NCI-H2196 (cell line): ENCODE results near the gene LAMB2.

Experiments used
- DNase-seq: peaks from one replicate; lab custom pipeline; 2025; ENCODE audit not compliant: unreplicated experiment; lab: John Stamatoyannopoulos, UW

LAMB2 gene

GRCh38 chr3:49161808-49162530 is 29.1 kb upstream of the LAMB2 start:
- DNase-seq, result no peak

- no peak for DNase-seq
These were observed 28.3 kb upstream of the LAMB2 start for GRCh38 chr3:49161197-49161596.

GRCh38 chr3:49158792-49159191 is 25.9 kb upstream of the LAMB2 start:
- DNase-seq, result no peak

GRCh38 chr3:49158103-49158709 is 25.4 kb upstream of the LAMB2 start:
- DNase-seq, result peak; percentile 35

DNA sequence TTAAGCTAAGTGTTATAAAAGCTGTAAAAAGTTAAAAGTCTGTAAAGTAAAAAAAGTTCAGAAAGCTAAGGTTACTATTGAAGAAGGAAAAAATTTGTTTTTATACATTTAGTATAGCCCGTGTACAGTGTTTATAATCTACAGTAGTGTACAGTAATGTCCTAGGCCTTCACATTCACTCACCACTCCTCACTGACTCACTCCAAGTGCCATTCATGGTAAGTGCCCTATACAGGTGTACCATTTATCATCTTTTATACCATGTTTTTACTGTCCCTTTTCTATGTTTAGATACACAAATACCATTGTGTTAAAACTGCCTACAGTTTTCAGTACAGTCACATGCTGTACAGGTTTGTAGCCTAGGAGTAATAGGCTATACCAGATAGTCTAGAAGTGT is 24.4 kb upstream of the LAMB2 start:
- DNase-seq, result no peak

- DNase-seq, result no peak
These were observed 20.6 kb upstream of the LAMB2 start for GRCh38 chr3:49153349-49153912.

GRCh38 chr3:49151610-49152009 is 18.8 kb upstream of the LAMB2 start:
- DNase-seq, result no peak

DNA sequence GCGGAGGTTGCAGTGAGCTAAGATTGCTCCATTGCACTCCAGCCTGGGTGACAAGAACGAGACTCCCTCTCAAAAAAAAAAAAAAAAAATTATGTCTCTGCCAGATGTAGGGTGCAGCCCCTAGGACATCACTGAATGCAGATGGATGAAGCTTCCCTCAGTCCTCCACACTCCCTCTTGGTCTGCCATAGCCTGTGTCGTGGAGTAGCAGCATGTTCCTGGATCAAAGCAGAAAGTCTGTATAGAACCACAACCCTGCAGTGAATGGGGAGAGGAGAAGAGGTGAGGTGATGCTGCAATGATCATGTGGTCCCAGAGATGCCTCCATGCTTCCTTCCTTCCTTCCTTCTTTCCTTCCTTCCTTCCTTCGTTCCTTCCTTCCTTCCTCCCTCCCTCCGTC is 15.3 kb upstream of the LAMB2 start:
- no peak for DNase-seq

- no peak for DNase-seq
These were observed 7.2 kb upstream of the LAMB2 start for GRCh38 chr3:49140080-49140479.

GRCh38 chr3:49135499-49135898 is 2.6 kb upstream of the LAMB2 start:
- DNase-seq, result no peak

DNA sequence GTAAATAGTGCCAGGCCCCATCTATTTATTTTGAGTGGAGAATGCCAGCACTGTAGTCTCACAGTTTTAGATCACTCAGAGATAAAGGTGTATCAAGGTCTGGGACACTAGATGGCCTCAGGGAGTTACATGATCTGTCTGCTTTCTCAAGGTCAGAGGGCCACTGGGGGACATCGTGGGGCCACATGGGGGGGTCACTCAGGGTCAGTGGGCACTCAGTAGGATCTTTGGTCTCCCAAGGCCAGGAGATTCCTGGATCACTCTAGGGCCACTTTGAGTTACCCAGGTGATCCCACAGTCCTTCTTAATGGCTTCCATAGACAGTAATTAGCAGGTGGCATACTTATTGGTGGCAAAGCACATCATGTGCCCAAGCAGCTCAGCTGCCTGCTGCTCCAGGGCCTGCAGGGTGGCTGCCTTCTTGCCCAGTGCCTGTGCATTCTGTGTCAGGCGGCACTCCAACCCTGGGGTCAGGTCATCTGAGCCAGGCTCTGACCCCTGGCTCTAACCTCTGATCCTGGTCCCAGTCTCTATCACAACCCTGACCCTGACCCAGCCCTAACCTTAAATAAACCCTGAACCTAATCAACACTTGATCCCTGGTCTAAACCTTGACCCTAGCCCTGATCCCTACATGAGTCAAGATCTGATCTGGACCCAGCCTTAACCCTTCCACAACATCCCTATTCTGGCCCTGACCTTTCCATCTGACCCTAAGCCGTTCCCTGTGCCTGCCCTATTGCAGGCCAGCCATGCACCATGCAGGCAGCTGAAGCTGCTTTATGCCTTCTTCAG is 1.8 kb upstream of the LAMB2 start:
- no peak for DNase-seq

DNA sequence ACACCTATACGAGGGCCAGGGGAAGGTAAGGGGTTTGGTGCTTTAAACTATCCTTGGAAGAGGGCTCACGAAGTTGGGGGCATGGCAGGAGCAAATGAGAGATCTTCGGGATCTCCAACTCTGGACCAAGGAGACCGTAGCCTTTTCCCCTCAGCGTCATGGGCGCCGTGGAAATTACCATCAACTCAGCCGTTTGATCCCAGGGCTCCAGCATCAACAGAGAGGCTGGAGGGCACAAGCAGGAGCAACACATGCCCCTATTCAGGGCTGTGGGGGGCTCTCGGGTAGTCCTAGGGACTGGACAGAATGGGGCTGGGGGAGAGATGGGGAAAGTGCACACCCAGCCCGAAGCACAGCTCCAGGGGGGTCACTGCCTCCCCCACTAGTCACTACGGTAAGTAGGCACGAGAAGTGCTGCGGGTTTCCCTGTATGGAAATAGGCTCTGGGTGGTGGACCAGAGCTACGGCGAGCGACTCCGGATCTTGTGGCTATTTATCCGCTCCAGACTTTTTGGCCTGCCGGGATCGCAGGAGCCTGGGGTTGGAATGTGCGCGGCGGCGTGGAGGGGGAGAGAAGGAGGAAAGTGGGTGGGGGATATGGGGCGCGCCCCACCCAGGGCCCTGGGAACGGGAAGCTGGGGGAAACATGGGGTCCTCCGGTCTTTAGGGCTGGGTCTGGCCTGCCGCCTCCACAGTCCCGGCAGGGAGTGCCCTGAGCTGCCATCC is 539 bp upstream of the LAMB2 start:
- peak; percentile 35 for DNase-seq

DNA sequence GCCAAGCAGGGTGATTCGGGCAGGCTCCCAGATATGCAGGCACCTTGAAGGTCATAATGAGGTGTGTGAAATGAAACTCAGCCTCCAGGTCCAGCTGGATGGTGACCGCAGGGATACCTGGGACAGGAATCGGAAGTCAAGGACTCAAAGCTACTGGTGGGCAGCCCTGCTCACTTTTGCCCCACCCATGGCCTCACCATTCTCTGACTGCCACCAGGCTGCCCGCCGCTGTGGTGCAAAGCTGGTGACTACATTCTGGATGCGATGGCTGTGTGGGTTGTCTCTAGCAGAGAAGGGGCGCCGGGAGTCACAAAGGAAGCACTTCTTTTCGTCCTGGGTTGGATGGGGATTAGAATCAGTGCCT is 795 bp downstream of the LAMB2 start:
- no peak for DNase-seq

DNA sequence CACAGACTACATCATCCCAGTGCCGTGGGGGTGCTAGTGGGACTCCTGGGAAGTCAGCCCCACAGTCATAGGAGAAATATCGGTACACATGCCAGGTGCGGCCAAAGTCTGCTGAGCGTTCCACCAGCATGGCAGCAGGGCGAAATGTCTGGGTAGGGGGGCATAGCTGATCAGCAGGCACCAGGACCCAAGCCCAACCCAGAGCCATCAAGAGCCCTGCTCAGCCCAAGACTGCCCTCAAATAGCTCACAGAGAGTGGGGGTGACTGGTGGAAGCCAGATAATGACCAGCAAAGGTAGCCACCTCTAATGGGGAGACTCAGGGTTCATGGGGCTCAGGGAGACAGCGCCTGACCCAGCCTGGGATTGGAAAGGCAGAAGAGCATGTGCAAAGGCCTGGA is 1.3 kb downstream of the LAMB2 start:
- DNase-seq, result no peak

DNA sequence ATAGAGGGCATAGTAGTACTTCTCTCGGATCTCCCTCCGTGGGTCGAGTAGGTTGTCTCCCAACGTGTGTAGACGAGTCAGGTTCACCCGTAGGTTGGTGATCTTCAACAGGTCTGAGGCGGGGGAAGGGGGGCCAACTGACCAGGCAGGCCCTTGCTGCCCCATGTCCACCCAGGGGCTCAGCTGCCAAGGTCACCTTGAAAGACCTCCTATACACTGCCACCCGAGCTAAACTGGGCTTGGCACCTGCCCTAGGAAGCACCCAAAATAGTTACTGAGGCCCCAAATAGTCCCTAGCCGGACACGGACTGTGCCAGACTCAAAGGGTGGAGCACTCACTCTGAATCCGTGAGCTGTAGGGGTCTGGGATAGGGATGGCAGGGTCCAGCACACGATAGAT is 1.8 kb downstream of the LAMB2 start:
- DNase-seq, result no peak

- no peak for DNase-seq
These were observed 7.7 kb downstream of the LAMB2 start for GRCh38 chr3:49124991-49125670.

DNA sequence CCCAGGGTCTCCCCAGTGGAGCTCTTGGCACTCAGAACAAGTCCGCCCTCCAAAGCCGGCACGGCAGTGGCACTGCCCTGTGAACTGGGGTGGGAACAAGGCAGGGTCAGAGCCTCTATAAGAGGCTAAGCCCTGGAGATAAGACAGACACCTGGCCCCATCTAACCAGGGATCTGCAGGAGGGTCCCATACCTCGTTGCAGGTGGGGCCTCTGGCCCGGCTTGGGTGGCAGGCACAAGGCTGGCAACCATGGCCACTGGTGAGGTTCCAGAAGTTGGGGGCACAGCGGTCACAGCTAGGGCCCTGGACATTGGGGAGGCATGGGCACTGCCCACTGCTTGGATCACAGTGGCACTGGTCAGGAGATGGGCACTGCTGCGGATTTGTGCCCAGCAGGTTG is 8.6 kb downstream of the LAMB2 start:
- DNase-seq, result no peak

DNA sequence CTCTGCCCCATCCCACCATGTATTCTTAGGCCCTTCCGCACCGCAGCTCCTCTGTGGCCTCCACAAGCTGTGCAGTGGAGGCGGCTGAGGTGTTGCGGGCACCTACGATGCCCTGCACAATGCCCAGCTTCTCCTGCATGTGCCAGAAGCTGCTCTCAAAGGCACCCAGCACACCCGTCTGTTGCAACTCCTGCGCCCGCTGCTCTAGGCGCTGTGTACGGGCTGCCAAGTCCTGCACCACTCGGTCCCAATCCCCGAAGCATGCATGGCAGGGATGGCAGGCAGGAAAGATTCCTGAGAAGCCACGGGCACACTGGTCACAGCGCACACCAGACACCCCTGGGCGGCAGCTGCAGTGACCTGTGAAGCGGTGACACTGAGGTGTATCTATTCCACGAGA is 9.2 kb downstream of the LAMB2 start:
- no peak for DNase-seq

GRCh38 chr3:49122886-49123545 is 9.8 kb downstream of the LAMB2 start:
- DNase-seq, result no peak

DNA sequence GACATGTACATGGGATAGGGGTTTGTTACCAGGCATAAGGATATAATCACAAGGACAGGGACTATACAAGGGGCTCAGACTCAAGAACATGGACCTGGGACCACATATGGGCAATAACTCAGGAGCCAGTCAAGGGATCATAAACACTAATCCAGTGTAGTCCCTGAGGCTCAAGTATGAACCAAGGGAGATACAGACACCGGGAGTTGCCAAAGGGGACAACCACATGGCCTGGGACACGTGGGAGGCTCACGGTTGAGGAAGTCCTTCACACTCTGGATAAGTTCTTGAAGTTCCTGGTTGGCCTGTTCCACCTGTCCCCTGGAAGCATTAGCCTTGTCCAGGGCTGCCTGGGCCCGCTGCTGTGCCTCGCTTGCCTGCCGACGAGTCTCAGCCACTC is 10.4 kb downstream of the LAMB2 start:
- no peak for DNase-seq
